SU-DHL-6 (cell line): ENCODE data around the gene KRT14.

Experiments used
- CTCF ChIP-seq: fragments of 200-600 bp; sonication (generic); IDR thresholded peaks from one replicate; pipeline ENCODE4 v1.5.1; 2017; ENCODE audit warnings: antibody characterized with exemption, mild to moderate bottlenecking, low read length, moderate library complexity; ENCODE audit not compliant: insufficient read depth, poor library complexity, severe bottlenecking
- EZH2phosphoT487 ChIP-seq: fragments of 200-600 bp; sonication (generic), shearing (Covaris generic); conservative IDR thresholded peaks from 2 replicates; pipeline ENCODE4 v1.6.1; 2018; ENCODE audit warnings: mild to moderate bottlenecking, antibody characterized with exemption, low read length, moderate library complexity, mixed read lengths

- TF ChIP-seq CTCF (no peak), EZH2phosphoT487 (no peak)
Measured at GRCh38 chr17:41552455-41552854, 34.2 kb downstream of the KRT14 start.
